GM21576 (cell line): ENCODE measurements around the gene FAM135A.
"Not testable (repeated sequence)": the region's sequence is repeated elsewhere in the genome, so short reads cannot be mapped to it uniquely, and the experiment has no call there.

Experiments
- ATAC-seq: cut with Tn5 transposase; IDR thresholded peaks from one replicate; pipeline ENCODE4 v1.9.1; 2021; ENCODE audit warnings: mild to moderate bottlenecking, moderate library complexity; ENCODE audit not compliant: unreplicated experiment

The FAM135A gene

DNA sequence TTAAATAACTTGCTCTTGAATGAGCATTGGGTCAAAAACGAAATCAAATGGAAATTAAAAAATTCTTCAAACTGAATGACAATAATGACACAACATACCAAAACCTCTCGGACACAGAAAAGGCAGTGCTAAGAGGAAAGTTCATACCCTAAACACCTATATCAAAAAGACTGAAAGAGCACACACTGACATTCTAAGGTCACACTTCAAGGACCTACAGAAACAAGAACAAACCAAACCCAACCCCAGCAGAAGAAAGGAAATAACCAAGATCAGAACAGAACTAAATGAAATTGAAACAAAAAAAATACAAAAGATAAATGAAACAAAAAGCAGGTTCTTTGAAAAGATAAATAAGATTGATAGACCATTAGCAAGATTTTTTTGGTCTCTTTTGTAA, 194.1 kb downstream of the FAM135A start:
- ATAC-seq: not testable (repeated sequence)

DNA sequence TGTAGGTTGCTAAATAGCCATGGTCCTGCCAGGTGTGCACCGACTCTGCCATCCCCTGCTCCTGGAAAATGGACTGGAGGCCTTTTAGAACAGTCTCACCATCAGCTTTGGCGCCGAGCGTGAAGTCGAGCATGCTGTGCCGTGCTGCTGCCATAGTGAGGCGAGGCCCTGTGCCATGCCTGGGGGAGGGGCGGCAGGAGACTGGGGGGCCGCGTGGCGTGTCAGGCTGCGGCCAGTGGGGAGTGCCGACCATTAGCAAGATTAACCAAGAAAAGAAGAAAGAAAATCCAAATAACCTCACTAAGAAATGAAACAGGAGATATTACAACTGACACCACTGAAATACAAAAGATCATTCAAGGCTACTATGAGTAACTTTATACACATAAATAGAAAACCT, 195.9 kb downstream of the FAM135A start:
- ATAC-seq: not testable (repeated sequence)
